Fibroblast of the aortic adventitia (primary cell): ENCODE data around the gene TBXA2R. TPM values are rescaled to one million over a fixed set of nuclear protein-coding genes. Genes with fewer than 3 reads are reported as not detected.
A peak's percentile ranks its signal among the peaks of the same experiment; 100 is the strongest.

Source experiments
- DNase-seq: peaks from one replicate; pipeline ENCODE4 v3.0.0-alpha.2; 2010; ENCODE audit warnings: low read depth
- H3K4me3 ChIP-seq: 2 replicates; pipeline ENCODE4 v1.5.1; 2011; ENCODE audit warnings: low read depth, mild to moderate bottlenecking, control low read depth, low read length, moderate library complexity
- total RNA-seq: library from RNA; depleted of rRNA; stranded (reverse); fragments of >200 nt; gene quantifications from 2 replicates; pipeline ENCODE4 v1.2.3, GENCODE V29; 2012; ENCODE audit warnings: low replicate concordance
- TF ChIP-seq, protein P1 (sequence below): IDR thresholded peaks from 2 replicates; pipeline ENCODE4 v1.5.1; 2011; ENCODE audit warnings: mild to moderate bottlenecking, low read length, control low read depth, inconsistent platforms; ENCODE audit not compliant: insufficient read depth

Gene TBXA2R
- total RNA-seq, 1 donor, result 5.0 TPM

DNA sequence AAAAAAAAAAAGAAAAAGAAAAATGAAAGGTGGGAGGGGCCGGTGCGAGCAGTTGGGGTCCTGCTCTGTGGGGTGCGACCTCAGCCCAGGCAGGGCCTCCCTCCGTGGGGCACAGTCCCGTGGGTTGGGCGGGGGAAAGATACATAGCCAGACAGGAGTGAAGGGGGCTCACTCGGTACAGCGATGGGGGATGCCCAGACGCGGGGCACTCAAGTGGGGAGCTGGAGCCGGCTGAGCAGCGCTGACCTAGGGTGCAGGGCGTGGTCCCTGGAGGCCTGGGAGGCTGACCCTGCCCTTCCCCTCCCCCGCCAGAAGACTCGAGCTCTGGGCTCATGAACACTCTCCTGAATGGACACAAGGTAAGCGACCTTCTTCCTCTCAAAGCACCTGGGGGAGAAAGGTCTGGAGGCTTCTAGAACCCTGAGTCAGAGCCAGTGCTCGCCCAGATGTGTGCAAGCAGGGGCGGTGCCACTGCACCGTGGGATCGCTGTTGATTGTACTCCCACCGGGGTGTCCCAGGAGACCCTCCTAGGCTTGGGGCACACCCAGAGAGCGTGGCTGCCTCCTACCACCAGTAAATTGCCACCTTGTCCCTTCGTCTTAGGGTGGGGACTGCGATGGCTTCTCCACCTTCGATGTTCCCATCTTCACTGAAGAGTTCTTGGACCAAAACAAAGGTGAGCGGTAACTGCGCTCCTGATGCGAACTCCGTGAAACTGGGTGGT, 30.6 kb downstream of the TBXA2R start:
- DNase-seq, result no peak
- no peak overlapping the region for H3K4me3 ChIP-seq
- TF ChIP-seq, protein P1, sequence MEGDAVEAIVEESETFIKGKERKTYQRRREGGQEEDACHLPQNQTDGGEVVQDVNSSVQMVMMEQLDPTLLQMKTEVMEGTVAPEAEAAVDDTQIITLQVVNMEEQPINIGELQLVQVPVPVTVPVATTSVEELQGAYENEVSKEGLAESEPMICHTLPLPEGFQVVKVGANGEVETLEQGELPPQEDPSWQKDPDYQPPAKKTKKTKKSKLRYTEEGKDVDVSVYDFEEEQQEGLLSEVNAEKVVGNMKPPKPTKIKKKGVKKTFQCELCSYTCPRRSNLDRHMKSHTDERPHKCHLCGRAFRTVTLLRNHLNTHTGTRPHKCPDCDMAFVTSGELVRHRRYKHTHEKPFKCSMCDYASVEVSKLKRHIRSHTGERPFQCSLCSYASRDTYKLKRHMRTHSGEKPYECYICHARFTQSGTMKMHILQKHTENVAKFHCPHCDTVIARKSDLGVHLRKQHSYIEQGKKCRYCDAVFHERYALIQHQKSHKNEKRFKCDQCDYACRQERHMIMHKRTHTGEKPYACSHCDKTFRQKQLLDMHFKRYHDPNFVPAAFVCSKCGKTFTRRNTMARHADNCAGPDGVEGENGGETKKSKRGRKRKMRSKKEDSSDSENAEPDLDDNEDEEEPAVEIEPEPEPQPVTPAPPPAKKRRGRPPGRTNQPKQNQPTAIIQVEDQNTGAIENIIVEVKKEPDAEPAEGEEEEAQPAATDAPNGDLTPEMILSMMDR, result no peak

DNA sequence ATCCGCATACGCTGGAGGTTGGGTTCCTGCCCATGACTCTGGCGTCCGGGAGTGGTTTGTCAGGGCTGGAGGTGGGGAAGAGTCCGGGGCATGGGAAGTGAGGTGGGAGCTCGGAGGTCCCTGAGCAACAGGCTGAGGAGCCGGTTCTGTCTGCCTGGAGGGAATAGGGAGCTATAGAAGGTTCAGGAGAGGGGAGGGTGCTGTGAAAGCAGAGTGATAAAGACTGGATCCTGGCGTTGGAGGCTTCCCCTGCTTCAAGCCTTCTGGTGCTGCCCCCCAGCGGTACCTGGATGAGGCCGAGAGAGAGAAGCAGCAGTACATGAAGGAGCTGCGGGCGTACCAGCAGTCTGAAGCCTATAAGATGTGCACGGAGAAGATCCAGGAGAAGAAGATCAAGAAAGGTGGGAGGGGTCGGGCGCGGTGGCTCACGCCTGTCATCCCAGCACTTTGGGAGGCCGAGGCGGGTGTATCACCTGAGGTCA, 31.4 kb downstream of the TBXA2R start:
- TF ChIP-seq, protein P1, result peak; percentile 36
- no peak overlapping the region for H3K4me3 ChIP-seq
- no peak for DNase-seq

DNA sequence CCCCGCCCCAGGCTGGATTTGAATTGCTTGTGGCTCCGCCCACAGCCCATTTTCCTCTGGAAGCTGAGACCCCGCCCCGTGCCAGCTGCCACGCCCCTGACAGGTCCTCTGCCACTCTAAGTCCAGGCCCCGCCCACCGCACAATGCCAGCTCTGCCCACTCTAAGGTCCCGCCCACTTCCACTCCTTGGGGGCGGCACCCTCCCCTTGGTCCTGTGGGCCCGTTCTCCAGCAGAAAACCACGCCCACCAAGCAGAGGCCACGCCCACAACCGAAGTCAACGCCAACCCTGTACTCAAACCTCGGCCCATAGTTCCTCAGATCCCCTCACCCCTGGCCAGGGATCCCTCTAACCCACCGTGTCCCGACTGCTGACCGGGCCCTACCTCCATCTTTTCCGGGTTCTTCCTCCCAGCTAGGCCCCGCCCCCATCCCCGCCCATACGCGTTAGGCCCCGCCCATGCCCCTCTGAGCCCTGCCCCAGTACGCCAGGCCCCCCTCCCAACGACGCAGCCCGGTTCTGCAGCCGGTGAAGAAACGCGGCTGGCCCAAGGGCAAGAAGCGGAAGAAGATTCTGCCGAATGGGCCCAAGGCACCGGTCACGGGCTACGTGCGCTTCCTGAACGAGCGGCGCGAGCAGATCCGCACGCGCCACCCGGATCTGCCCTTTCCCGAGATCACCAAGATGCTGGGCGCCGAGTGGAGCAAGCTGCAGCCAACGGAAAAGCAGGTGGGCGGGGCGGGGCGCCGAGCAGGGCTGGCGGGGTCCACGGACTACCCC, 32.6 kb downstream of the TBXA2R start:
- TF ChIP-seq, protein P1, result no peak
- DNase-seq, result peak; percentile 89
- H3K4me3 ChIP-seq, result peak overlapping the region; percentile 81

DNA sequence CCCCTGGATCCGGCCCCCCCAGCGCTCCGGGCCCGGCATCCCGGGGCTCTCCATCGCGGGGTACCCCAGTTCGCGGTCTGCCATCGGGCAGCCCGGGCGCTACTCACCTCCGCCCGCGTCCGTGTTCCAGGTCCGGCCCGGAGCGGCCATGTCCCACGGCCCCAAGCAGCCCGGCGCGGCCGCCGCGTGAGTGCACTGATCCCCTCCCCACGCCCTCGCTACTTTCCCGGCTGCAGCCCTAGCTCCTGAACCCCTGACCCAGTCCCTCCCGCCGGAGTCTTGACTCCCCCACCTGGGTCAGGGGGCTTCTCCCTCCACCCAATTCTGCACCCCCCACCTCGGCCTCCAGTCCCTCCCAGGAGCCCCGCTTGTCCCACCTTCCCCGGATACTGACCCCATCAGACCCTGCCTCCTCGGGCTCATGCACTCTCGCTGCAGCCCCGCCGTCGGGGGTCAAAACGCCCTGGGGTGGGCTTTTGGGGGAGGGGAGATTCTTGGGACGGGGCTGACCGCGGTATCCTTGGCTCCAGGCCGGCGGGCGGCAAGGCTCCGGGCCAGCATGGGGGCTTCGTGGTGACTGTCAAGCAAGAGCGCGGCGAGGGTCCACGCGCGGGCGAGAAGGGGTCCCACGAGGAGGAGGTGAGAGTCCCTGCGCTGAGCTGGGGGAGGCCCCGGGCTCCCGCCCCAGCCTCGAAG, 33.4 kb downstream of the TBXA2R start:
- peak overlapping the region; percentile 81 for H3K4me3 ChIP-seq
- TF ChIP-seq, protein P1, result no peak
- DNase-seq, result no peak

DNA sequence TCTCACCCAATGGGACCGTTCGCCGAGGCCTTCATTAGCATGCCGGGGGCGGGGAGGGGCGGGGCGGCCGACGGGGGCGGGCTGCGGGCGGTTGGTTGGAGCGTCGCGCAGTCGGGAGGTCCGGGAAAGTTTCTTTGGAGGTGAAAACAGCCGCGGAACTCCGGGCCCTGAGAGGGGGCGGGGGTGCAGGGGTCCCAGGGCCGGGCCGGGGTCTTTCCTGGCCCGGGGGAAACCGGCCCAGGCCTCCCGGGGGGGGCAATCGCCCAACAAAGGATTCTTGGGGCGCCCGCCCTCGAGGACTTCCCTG, 33.9 kb downstream of the TBXA2R start, which contains the start of gene HMG20B:
TSS of gene HMG20B (plus strand) at position 90 of the 307 bp plus-strand sequence. CDS start 366 bp downstream, outside the sequence.
- peak within 1 kb of the TSS; percentile 81 for H3K4me3 ChIP-seq
- TF ChIP-seq, protein P1, result no peak
- no peak for DNase-seq

DNA sequence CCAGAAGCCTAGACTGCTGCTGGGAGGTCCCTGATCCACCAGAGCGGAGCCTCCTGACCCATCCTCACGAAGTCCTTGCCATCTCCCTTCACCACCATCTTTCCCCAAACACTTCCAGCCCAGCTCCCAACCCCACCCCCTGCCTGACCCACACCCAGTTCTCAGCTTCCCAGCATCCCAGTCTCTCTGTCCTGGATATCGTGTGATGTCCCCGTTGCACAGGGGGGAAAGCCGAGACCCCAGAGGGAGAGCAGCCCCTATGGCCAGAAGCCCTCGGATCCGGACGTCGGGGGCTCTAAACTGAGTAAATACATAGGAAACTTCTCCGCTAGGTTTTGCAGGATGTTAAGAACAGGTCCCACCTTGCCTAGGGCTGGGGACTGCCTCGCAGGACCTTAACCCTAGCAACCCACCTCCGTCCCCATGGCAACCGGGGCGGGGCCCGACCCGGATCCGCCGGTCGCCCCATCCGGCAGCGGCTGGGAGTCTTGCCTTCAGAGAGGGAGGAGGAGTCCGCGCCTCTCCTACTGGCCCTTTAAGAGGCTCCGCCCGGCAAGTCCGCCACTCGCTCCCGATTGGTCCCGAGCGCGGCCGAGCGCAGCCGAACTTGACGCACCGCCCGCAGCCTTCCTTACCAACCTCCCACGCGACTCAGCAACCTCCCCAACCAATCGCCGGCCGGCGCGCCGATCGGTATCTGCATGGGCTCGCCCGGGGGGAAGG, 34.4 kb downstream of the TBXA2R start:
- TF ChIP-seq, protein P1, result no peak
- H3K4me3 ChIP-seq, result peak overlapping the region; percentile 76
- peak; percentile 99 for DNase-seq
